ENCODE results near the gene CHCHD6.

- TF ChIP-seq GATA2 (IDR thresholded peaks at IDR 0.05; ENCODE audit: low read depth, low read length) = no peak
- no peak for TF ChIP-seq GATA3 (IDR thresholded peaks at IDR 0.05; ENCODE audit: low read depth, low read length)
Measured at GRCh38 chr3:126765187-126766069, 61.4 kb downstream of the CHCHD6 start.
